HG02588 (cell line): ENCODE results near the gene ITGB8.
"Not testable (repeated sequence)": the region's sequence is repeated elsewhere in the genome, so short reads cannot be mapped to it uniquely, and the experiment has no call there.

ENCODE experiments used
- ATAC-seq: cut with Tn5 transposase; IDR thresholded peaks from one replicate; pipeline ENCODE4 v1.9.1; 2021; ENCODE audit warnings: mild to moderate bottlenecking, moderate library complexity; ENCODE audit not compliant: unreplicated experiment

ITGB8 gene

DNA sequence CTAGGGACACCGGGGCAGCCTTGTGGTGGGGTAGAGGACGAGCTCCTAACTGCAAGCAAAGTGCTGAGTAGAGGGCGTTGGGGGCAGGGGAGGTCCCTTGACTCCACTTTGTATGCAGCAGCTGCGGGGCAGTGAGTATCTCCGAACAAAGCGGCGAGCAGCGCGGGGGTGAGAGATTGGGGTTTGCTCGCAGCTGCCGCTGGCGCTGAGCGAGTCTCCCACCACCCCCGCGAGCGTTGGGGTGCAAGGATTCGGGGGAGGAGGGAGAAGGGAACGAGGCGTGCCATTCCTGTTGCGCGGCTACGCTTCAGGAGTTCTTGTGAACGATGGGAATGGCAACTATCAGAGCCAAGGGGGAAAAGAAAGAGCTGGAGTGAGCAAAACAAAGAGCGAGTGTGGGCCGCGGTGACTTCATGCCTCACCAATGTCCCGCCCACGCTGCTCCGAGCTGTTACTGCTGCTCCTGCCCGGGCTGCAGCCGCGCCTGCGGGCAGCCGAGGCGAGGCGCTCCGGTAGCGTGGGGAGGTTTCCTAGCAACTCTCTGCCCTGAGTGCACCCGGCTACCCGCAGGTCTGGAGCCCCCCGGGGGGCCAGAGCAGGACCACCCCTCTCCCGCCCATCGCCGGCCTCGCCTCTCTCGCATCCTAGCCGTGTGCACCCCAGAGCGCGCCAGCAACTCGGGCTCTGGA lies at the start of gene ITGB8:
TSS of gene ITGB8 (plus strand) at position 662 of the 689 bp plus-strand sequence. CDS start 907 bp downstream, outside the sequence.
- ATAC-seq = peak; percentile 60

DNA sequence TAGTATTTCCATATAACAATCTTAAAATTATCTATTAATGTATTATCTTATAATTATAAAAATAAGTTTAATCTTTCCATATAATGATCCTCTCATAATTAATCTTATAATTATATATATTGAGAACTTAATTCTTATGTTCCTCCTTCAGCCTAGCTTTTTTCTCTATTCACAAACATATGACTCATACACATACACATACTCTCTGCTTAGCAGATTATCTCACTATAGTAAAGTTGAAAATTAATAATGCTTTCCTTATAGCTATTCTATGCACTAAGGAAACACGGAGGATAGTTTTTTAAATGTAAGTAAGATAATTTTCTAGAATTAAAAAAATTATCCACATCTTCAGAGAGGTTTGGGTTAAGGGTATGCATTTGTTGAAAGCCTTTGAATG lies 47.7 kb upstream of the ITGB8 start:
- no peak for ATAC-seq

DNA sequence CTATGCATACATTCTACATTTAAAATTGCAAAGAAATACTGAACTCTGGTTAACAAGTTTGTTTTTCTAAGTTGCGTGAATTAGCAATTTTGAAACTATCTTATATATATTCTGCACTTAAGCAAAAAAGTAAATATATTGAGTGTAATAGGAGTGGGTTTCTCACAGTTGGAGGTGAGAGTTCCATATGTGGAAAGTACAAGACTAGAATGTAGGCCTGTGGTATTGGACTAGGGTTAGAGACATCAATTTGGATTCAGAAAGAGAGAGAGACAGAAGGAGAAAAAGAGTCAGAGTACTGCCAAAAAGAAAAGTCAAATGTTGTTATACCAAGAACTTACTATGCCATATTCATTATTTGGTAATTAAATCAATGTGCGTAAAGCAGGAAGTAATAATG lies 47.3 kb upstream of the ITGB8 start:
- no peak for ATAC-seq

DNA sequence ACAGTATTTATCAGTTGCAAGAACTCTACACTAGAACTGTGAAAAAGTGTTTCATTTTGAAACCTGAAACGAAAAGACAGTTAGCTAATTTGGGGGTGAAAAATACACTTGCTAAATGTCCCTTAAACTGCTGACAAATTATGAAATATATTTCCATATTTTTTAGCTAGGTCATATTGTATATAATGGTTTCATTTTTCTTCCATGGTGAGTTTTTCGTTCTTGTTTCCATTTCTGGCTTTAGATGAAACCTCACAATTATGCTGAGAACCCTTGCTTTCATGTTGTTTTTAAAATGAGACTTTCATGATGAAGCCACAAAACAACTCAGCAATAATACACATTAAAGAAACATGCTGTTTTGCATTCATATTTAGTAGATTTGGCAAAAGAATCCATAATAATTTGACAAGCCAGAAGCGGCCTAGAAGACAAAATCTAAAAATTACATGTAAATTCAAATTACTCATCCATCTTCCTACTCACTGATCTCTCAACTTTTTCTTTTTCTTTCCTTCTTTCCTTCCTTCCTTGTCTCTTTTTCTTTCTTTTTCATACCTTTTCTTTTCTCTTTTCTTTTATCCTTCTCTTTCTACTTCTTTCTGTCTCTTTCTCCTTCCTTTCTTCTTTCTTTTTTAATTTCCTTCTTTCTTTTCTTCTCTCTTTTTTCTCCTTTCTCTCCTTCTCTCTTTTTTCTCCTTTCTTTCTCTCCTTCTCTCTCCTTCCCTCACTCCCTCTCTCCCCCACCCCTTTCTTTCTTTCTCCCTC lies 46.5 kb upstream of the ITGB8 start:
- ATAC-seq = peak; percentile 56

DNA sequence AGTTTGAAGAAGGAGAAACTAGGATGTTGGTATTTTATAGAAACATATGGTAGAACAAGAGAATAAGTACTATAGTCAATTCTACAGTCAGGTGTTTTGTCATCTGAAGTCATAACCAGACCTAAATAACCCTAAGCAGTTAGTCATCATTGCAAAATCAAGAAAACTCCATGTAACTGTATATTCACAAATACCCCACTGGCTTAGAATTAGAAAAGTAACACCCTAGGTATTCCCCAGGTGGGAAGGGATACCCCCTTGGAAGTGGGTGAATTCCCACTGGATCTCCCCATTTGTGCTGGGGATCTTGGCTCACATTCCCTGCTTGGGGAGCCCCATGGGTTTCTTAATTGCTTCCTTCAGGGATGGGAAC lies 45.9 kb upstream of the ITGB8 start:
- no peak for ATAC-seq

DNA sequence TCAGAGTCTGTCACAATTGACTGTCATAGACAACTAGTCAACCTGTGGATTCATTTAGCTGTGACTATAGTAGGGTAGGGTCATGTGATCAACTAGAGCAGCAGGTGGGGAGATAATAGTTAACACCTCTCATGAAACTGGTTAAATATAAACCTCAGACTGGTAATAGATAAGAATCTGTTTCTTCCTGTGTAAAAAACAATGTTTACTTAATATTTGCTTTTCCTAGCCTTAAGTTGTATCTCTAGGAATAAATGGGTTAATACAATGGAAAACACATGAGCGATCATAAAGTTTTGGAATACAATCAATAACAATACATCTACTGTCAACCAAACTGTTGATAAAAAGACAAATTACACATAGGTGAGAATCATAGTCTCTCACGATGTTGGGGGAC lies 43.4 kb upstream of the ITGB8 start:
- no peak for ATAC-seq

DNA sequence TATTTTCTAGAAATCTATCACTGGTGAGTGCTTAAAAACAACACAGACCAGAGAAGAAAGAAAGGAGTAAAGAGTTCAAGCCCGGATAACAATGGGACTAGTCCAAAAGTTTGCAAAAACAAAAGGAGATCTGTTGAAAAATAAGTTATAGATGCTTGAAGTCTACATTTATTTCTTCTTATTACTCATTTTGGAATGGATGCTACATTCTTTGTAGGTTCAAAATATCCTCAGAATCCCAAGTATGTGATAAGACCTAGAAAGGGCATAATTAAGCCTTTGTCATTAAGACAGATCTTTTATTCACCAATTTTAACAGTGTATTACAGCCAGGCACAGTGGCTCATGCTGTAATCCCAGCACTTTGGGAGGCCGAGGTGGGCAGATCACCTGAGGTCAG lies 42.7 kb upstream of the ITGB8 start:
- no peak for ATAC-seq

DNA sequence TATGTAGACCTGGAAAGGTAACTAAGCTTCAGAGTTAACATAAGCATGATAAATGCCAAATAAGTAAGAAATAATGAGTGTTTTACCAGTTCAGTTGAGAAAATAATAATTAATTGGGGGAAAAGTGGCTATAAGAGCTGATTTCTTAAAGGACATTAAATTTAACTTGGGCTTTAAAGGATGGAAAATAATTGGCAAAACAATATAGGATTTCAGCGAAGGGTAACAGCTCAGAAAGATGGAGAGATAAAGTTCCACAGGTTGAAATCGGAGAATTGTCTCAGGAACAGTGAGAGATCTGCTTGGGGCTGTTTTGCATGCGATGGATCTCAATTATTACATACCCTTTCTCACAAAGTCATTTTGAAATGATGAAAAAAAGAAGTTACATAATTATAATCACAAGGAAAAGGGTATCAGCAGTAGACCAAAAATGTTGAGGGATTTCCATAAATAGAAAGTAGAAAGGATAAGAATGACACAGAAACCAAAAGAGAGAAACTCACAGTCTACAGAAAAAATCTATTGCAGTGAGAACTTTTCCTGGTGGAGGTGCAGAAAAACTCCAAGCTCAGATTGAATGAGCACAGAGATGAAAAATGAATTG lies 40.1 kb upstream of the ITGB8 start:
- no peak for ATAC-seq

DNA sequence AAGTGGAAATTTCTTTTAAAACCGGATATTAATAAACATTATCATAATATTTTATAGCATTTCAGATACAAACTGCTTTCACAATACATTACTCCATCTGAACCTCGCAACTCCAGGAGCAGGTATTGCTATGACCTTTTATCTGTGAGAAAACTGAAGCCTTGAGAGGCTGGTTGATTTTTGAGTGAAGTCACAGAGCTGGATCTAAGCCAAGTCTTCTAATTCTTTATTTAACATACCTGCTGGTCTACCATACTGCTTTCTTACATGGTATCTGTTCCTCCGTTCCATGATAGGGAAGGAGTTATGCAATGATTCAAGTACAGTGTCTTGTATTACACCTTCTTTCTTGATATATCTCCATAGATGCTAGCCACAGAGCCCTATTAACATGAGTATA lies 37.4 kb upstream of the ITGB8 start:
- no peak for ATAC-seq

DNA sequence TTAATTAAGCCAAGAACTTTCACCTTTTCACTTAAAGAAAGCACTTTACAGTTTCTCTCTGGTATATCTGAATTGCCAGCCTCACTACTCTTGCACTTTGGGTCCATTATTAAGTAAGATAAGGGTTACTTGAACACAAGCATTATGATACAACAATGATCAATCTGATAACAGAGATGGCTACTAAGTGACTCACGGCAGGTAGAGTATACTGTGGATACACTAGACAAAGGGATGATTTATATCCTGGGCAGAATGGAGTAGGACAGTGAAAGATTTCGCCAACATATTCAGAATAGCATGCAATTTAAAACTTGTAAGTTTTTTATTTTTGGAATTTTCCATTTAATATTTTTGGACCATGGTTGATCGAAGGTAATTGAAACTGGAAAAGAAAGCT lies 34.3 kb upstream of the ITGB8 start:
- ATAC-seq = no peak

DNA sequence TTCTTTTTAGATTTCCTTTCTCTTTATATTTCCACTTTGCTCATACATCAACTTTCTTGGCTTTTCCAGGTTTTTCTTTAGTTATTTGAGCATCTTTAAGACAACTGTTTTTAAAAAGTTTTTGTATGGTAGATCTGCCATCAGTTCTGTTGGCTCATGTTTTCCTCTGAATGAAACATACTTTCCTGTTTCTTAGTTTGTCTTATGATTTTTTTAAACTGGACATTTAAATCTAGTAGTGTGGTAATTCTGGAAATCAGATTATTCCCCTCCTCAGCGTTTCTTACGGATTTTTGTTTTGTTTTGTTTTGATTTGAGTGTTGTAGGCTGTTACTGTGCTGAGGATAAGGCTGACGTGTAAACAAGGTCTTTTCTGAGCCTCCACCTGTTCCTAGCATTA lies 33.8 kb upstream of the ITGB8 start:
- ATAC-seq = no peak

DNA sequence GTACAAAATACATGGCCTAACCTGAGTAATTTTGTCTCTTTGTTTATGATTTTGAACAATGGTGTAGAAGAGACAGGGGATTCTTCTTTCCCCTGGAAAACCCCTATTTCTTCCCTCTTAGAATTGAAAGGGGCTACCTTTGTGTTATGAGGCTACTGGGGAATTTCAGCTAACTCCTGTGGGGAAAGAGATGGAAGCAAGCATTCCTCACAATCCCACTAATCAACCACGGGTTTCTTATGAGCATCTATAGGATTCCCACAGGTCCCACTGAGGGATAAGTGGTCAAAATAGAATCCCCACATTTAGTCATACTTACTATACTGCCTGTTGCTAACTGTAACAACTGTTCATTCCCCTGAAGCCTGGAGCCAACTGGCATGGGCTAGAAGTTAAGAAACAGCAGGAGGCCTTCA lies 32.2 kb upstream of the ITGB8 start:
- peak; percentile 39 for ATAC-seq

DNA sequence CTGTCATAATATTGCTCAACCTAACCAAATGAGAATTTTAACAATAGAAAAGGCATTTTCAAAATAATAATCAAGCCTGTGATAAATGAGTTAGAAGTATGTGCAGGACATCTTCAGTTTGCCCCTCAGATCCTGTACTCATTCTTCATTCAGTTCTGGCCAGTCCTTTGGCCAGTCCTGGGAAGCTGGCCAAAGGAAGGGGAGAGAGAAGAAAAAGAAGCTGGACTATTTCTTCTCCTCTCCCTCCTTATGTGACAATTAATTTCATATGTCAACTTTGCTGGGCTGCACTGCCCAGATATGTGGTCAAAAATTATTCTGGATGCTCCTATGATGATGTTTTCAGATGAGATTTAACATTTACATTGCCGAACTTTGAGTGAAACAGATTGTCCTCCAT lies 31.6 kb upstream of the ITGB8 start:
- no peak for ATAC-seq

DNA sequence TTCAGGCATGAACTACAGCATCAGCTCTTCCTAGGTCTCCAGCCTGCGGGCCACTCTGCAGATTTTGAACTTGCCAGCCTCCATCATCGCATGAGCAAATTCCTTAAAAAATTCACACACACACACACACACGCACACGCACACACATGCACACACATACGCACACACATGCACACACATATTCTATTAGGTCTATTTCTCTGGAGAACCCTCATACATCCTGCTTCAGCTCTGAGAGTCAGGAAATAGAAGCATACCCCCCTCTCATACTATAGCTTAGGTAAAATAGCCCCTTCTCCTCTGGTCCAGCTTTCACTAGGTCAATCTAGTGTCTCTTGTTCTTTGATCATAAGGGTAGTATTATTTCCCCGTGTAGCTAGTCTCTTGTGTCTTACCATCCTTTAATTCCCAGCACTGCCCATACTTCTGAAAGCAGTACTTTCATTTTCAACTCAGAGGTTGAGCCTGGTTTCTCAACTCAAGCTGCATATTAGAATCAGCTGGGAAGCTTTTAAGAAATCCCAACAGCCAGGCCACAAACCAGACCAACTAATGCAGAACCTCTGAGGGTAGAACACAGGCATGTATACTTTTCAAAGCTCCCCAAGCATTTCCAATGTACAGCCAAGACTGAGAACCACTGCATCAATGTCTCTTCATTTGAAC lies 30.9 kb upstream of the ITGB8 start:
- peak; percentile 69 for ATAC-seq

DNA sequence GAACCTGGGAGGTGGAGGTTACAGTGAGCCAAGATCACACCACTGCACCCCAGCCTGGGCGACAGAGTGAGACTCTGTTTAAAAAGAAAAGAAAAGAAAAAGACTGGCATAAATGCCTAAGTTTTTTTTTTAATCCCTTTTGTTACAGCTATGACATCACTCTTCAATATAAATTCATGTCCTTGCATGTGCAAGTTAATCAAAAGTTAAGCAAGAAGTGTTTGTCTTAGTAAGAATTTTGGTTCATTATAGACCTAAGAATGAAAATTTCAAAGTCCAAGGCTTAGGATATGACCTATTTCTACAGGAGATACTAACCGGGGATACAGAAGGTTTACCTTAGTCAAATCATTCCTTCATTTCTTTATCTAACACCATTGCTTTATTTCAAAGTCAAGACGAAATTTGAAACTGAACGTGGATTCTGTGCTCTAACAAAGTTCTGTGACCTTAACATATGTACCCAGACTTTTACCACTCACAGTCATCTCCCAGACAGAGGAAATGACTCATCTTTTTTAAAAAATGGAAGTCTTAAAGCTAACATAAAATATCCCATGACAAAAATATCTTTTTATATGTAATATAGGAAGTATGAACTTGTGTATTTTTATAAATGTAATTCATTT lies 29.3 kb upstream of the ITGB8 start:
- ATAC-seq = no peak

DNA sequence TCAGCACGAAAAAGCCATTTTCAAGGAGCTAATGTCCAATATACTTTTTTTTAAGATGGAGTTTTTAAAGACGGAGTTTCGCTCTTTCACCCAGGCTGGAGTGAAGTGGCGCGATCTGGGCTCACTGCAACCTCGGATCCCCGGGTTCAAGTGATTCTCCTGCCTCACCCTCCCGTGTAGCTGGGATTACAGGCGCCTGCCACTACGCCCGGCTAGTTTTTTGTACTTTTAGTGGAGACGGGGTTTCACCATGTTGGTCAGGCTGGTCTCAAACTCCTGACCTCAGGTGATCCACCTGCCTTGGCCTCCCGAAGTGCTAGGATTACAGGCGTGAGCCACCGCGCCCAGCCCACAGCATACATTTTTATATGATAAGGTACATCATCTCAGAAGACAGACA lies 28.4 kb upstream of the ITGB8 start:
- not testable (repeated sequence) for ATAC-seq

DNA sequence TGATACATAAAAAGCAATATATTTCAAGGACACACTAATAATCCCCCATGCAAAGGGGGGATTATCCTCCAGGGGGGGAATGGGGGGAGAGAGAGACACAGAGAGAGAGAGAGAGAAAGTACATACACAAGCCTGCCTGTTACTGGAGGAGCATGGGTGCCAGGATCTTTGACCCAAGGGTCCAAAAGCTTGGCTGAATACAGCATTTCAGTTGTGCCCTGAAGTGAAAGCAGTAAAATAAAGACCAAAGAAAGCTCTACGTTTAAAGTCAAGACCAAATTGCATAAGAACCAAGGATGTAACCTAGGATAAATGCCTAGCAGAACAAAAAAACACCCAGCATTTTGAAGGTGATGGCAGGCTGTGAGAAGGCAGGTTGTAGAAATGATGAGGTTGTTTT lies 27.8 kb upstream of the ITGB8 start:
- ATAC-seq = no peak

DNA sequence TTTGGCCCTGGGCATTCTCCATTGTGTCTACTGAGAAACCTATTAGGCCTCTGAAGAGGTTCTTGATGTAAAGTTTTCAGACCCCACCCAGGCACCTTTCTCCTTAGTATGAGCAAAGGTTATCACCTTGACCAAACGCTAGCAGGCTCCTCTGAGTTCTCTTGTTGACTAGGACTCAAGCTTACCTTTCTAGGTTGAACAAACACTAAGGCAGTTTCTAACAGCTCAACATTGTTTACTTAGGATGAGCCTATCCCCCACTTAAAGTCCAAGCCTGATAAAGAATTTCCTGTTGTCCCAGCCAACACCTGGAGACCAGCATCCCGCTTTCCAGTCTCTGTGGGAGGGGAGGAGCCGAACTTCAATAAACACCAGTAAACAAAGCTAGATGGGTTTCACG lies 26.3 kb upstream of the ITGB8 start:
- no peak for ATAC-seq

DNA sequence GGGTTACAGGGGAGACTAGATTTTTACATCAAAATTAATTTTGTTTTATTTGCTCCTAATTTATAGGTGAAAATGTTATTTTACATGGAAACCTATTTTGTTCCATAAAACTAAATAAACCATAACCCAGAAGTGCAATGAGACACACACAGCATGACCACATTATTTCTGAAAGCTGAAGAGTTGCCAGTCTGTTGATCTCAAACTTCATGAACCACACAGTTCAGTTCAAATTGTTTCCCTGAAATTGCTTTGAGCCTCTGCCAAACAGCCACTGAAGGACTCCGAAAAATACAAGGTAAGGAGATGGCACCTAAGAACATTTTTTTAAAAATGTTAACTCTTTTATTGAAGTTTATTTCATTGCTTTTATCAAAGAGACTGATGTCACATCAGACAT lies 25.0 kb upstream of the ITGB8 start:
- no peak for ATAC-seq

DNA sequence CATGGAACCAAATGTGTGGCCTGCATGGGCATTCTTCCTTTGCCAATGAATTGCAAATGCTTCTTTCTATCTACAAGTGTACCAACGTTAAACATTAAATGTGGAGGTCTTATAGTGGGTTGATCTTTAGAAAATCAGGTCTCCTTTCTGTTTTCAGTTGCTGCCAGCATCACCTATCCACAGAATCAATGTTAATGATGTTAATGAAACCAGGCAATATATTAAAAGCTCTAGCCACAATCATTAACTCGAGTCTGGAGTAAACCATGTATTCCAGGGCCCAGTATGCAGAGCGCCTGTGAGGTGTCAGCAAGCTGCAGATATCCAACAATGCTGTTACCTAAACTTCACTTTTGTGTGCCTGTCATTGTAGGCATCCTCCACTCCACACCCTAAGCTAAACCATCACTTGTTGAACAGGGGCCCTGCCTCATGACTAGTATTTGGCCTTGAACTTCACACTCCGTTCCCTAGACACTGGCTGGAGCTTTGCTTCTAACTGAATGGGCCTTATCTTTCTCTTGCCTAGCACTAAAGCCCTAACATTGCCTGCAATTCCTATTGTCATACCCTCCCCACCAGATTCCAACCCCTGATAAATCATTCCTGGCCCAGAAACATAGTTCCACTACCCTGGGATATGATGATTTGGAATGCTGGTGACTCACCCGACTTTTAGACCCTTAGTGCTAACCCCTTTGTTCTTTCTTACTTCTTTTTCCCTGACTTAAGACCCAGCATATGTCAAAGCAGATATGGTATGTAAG lies 24.3 kb upstream of the ITGB8 start:
- ATAC-seq = no peak
